Panc1 (cell line): Measurements from ENCODE around the gene CPNE9.

Experiments
- CTCF ChIP-seq: fragments of 450-650 bp; IDR thresholded peaks from 2 replicates; pipeline ENCODE4 v1.5.1; 2017; ENCODE audit warnings: mild to moderate bottlenecking
- POLR2AphosphoS5 ChIP-seq: IDR thresholded peaks from 2 replicates; pipeline ENCODE4 v1.6.1; 2012; ENCODE audit warnings: mild to moderate bottlenecking, low read depth, low read length, moderate library complexity
- TCF7L2 ChIP-seq: IDR thresholded peaks from 2 replicates; pipeline ENCODE4 v1.6.1; 2011; ENCODE audit warnings: mild to moderate bottlenecking, low read depth, low read length, inconsistent platforms

- TF ChIP-seq CTCF (no peak), TCF7L2 (no peak), POLR2AphosphoS5 (no peak)
These were observed 62.2 kb downstream of the CPNE9 start for GRCh38 chr3:9765865-9766264.
